Measurements from ENCODE around the gene MAGI3.
A peak's percentile ranks its signal among the peaks of the same experiment; 100 is the strongest.
"Not testable (repeated sequence)": the region's sequence is repeated elsewhere in the genome, so short reads cannot be mapped to it uniquely, and the experiment has no call there.

The MAGI3 gene

GRCh38 chr1:113444857-113445256 lies 54.5 kb downstream of the MAGI3 start:
- no peak for DNase-seq (ENCODE audit: low spot score)

GRCh38 chr1:113451710-113452109 lies 61.4 kb downstream of the MAGI3 start:
- DNase-seq (ENCODE audit: low spot score) = no peak

- DNase-seq (ENCODE audit: low spot score) = peak; percentile 25
These were observed 62.8 kb downstream of the MAGI3 start for GRCh38 chr1:113452921-113453770.

- no peak for DNase-seq (ENCODE audit: low spot score)
These were observed 63.4 kb downstream of the MAGI3 start for GRCh38 chr1:113453771-113454083.

- no peak for DNase-seq (ENCODE audit: low spot score)
These were observed 65.1 kb downstream of the MAGI3 start for GRCh38 chr1:113455374-113455773.

- peak; percentile 59 for DNase-seq (ENCODE audit: low spot score)
These were observed 66.7 kb downstream of the MAGI3 start for GRCh38 chr1:113456967-113457366.

- no peak for DNase-seq (ENCODE audit: low spot score)
These were observed 69.0 kb downstream of the MAGI3 start for GRCh38 chr1:113459279-113459678.

- DNase-seq (ENCODE audit: low spot score) = no peak
These were observed 77.7 kb downstream of the MAGI3 start for GRCh38 chr1:113467991-113468390.

- DNase-seq (ENCODE audit: low spot score) = not testable (repeated sequence)
These were observed 88.3 kb downstream of the MAGI3 start for GRCh38 chr1:113478427-113479195.

- no peak for DNase-seq (ENCODE audit: low spot score)
These were observed 89.7 kb downstream of the MAGI3 start for GRCh38 chr1:113479713-113480676.

- not testable (repeated sequence) for DNase-seq (ENCODE audit: low spot score)
These were observed 94.8 kb downstream of the MAGI3 start for GRCh38 chr1:113485131-113485530.

GRCh38 chr1:113488576-113489177 lies 98.4 kb downstream of the MAGI3 start:
- DNase-seq (ENCODE audit: low spot score) = peak; percentile 20

GRCh38 chr1:113490384-113490783 lies 100.1 kb downstream of the MAGI3 start:
- no peak for DNase-seq (ENCODE audit: low spot score)

GRCh38 chr1:113493533-113493932 lies 103.2 kb downstream of the MAGI3 start:
- DNase-seq (ENCODE audit: low spot score) = no peak

- DNase-seq (ENCODE audit: low spot score) = no peak
These were observed 115.0 kb downstream of the MAGI3 start for GRCh38 chr1:113505357-113505756.

- DNase-seq (ENCODE audit: low spot score) = no peak
These were observed 117.4 kb downstream of the MAGI3 start for GRCh38 chr1:113507552-113508214.

- no peak for DNase-seq (ENCODE audit: low spot score)
These were observed 118.2 kb downstream of the MAGI3 start for GRCh38 chr1:113508364-113509164.

- not testable (repeated sequence) for DNase-seq (ENCODE audit: low spot score)
These were observed 119.5 kb downstream of the MAGI3 start for GRCh38 chr1:113509766-113510165.

- DNase-seq (ENCODE audit: low spot score) = no peak
These were observed 121.0 kb downstream of the MAGI3 start for GRCh38 chr1:113511269-113511668.

GRCh38 chr1:113515498-113515897 lies 125.2 kb downstream of the MAGI3 start:
- no peak for DNase-seq (ENCODE audit: low spot score)

Data from Ammon's horn (tissue), 1 donor.